GM12891 (cell line): ENCODE measurements around the gene NUMA1.

Source experiments
- PAX5 ChIP-seq: IDR thresholded peaks from 2 replicates; pipeline ENCODE4 v1.6.1; 2011; ENCODE audit warnings: low read length, moderate library complexity, mild to moderate bottlenecking; ENCODE audit not compliant: insufficient read depth, severe bottlenecking
- POLR2A ChIP-seq: IDR thresholded peaks from 2 replicates; pipeline ENCODE4 v1.6.1; 2011; ENCODE audit warnings: low read depth, low read length, control low read depth
- POLR2AphosphoS5 ChIP-seq: IDR thresholded peaks from 2 replicates; pipeline ENCODE4 v1.6.1; 2011; ENCODE audit warnings: low read depth, low read length, control low read depth
- SPI1 ChIP-seq: IDR thresholded peaks from 2 replicates; pipeline ENCODE4 v1.6.1; 2011; ENCODE audit warnings: low read depth, low read length, control low read depth
- TAF1 ChIP-seq: IDR thresholded peaks from 2 replicates; pipeline ENCODE4 v1.6.1; 2011; ENCODE audit warnings: low read depth, low read length, control low read depth

GRCh38 chr11:72127923-72128322 is 47.6 kb upstream of the NUMA1 start:
- TF ChIP-seq POLR2A (no peak), POLR2AphosphoS5 (no peak), TAF1 (no peak), SPI1 (no peak), PAX5 (no peak)
